ENCODE data around the gene D2HGDH.
"Not testable (repeated sequence)": the region's sequence is repeated elsewhere in the genome, so short reads cannot be mapped to it uniquely, and the experiment has no call there.

D2HGDH gene

DNA sequence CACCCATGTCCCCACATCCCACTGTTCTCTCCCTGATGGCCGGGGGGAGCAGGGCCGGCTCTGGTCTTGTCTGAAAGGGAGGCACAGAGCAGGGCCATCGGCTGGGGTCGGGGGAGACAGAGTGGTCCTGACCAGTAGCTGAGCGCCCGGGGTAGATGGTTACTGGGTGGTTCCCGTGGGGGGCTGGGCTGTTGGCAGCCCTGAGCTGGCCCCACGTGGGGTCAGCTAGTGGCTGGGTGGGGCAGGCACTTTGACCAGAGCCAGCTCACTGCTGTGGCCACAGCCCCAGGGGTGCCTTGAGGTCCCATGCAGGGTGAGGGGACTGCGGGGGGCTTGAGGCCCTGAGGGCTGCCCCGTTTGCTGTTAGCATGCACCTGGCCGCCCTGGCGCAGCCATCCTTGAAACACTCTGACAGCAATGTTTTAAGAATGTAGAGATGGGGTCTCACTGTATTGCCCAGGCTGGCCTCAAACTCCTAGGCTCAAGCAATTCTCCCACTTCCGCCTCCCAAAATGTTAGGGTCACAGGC is 62.2 kb downstream of the D2HGDH start:
- no peak for DNase-seq

GRCh38 chr2:241797441-241798080 is 63.1 kb downstream of the D2HGDH start:
- no peak for DNase-seq

DNA sequence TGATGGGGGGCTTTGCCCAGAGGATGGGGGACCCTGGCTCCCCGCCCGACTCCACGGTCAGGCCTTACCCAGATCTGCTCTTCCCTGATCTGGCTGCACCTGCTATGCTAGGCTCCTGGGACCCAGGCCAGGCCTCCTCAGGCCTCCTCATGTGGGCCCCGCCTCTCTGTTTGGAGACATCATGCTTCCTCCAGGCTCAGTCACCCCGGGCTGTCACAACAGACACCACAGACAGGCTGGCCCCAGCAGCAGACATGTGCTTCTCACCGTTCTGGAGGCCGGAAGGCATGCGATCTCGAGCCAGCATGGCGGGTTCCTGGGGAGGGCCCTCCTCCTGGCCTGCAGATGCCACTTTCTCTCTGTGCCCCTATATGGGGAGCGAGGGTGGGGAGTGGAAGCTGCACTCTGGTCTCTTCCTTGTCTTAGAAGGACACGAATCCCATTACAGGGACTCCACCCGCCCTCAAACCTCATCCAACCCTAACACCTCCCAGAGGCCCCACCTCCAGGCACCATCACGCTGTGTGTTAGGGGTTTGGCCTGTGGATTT is 63.7 kb downstream of the D2HGDH start:
- DNase-seq = no peak

DNA sequence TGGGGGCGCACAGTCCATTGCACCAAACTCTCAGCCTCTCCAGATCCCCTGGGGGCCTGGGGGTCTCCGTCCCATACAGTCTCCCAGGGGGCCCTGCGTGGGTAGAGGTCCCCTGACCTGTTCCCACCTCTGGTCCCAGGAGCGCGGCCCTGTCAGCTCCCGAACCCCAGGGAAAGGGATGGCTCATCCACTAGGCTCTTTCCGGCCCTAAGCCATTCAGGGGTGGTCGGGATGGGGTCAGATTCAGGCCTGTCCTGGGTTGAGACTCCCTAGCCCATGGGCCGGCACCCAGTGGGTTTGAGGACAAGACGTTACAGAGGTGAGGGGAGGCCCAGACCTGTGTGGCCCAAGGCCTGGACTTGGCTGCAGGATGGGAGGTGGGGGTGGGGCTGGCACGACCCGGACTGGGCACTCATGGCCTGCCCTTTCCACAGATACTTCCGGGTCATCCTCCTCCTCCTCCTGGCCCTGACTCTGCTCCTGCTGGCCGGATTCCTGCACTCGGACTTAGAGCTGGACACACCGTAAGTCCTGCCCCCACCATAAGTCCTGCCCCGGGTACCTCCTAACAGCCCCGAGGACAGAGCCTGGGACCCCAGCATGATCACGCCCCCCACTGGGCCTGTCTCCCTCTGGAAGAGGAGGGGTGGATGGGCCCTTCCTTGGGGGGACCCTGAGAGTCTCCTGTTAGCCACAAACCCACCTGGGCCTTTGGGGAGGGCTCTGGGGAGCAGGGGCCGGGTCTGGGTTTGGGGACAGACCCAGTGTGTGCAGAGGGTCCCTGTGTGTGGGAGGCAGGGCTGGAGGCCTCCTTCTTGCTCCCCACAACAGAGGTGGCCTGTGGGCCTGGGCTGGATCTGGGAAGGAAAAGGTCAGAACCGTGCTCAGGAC is 64.4 kb downstream of the D2HGDH start:
- no peak for DNase-seq

DNA sequence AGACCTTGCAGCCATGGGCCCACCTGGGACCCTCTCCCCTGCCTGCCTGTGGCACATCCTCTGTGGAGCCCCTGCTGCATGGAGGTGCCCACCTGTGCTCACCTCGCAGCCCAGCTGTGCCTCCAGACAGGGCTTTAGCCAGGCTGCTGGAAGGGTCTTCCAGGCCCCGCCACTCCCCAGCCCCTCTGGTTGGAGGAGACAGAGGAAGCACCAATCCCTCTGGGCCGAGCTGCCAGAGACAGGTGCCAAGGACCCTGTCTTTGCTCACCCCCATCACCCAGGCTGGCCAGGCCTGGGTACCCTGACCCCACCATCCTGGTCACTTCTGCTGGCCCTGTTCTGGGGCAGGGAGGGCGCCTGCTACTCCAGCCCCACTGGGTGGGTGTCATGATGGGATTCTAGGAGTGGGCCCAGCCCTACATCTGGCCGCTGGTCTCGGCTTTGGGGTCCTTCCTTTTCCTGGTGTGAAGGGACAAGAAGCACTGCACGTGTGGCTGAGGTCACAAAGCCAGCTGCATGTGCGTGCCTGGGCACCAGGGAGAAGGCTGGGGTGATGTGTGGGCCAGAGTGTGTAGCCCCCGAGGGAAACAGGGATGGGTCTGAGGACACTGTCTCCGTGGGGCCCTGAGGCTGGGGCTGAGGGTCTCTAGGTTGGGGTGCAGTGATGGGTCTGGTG is 65.2 kb downstream of the D2HGDH start:
- no peak for DNase-seq

DNA sequence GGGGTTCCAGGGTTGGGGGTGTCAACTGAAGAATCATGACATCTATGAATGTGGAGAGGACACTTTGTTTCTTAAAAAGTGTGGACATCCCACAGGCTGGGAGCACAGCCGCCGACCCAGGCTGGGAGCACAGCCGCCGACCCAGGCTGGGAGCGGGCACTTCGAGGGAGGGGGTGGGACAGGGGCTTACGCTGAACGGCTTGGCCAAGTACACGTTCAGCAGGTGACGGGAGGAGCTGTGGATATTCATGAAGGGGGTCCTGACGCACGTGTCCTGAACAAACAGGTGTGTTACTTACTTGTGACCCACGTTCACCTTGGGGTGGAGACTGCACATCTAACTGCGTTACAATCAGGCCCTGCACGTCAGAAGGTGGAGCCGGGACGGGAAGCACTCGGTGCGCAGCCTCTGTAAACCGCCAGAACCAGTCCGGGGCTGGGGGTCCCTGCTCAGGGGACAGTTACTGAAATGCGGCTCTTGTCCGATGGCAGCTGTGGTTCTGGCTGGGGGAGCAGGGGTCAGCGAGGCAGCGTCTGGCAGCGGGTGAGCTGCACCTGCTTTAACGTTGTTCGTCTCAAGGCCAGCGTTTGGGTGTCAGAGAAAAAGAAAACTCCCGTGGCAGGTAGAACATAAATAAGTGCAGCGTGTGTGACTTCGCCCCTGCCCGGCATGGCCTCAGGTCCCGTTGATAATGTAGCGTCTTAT is 65.9 kb downstream of the D2HGDH start:
- not testable (repeated sequence) for DNase-seq

GRCh38 chr2:241801611-241802420 is 67.4 kb downstream of the D2HGDH start:
- no peak for DNase-seq

DNA sequence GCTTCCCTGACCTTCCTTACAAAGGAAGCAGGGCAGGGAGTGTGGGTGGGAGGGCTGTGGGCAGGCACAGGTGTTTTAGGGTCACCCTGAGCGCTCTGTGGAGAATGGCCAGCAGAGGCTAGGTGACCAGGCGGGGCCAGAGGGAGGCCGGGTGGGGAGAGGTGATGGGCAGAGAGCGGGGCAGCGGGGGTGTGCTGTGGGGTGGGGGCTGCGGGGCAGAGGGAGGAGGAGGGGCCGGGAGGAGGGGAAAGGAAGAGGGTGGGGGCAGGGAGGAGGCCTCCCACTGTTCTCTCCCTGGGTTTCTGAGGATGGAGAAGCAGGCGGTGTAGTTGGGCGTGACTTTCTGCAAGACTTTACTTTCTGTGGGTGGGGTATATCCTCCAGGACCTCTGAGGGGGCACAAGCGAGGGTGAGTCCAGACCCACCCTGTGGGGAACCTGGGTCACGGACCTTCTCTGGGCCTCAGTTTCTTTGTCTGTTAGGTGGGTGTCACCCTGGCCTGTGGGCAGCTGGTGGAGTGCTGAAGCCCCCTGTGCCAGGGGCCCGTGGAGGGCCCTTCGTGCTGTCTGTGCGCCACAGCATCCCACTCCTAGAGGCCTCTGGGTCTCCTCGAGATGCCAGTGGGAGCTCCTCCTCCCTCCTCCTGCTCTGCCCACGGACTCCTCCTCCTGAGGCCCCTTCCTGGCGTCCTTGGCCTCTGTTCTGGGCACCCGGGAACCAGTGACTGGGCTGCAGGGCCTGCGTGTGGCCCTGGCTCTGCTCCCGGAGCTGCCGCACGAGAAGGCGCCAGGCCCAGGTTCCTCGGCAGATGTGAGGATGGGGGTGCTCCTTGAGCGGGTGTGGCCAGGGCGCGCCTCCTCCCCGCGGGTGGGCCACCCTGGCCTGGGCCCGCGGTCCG is 68.2 kb downstream of the D2HGDH start:
- no peak for DNase-seq

- DNase-seq = no peak
Observed at GRCh38 chr2:241803387-241804325, 69.2 kb downstream of the D2HGDH start.

- DNase-seq = no peak
Observed at GRCh38 chr2:241804326-241805229, 70.1 kb downstream of the D2HGDH start.

- not testable (repeated sequence) for DNase-seq
Observed at GRCh38 chr2:241806217-241806616, 71.8 kb downstream of the D2HGDH start.

GRCh38 chr2:241808051-241808720 is 73.8 kb downstream of the D2HGDH start:
- no peak for DNase-seq

GRCh38 chr2:241808721-241809382 is 74.4 kb downstream of the D2HGDH start, which contains the start of gene NEU4:
Gene NEU4, plus strand, starts transcription at chr2:241809193. Its CDS starts 5,292 bp downstream, at chr2:241814485.
- no peak for DNase-seq

DNA sequence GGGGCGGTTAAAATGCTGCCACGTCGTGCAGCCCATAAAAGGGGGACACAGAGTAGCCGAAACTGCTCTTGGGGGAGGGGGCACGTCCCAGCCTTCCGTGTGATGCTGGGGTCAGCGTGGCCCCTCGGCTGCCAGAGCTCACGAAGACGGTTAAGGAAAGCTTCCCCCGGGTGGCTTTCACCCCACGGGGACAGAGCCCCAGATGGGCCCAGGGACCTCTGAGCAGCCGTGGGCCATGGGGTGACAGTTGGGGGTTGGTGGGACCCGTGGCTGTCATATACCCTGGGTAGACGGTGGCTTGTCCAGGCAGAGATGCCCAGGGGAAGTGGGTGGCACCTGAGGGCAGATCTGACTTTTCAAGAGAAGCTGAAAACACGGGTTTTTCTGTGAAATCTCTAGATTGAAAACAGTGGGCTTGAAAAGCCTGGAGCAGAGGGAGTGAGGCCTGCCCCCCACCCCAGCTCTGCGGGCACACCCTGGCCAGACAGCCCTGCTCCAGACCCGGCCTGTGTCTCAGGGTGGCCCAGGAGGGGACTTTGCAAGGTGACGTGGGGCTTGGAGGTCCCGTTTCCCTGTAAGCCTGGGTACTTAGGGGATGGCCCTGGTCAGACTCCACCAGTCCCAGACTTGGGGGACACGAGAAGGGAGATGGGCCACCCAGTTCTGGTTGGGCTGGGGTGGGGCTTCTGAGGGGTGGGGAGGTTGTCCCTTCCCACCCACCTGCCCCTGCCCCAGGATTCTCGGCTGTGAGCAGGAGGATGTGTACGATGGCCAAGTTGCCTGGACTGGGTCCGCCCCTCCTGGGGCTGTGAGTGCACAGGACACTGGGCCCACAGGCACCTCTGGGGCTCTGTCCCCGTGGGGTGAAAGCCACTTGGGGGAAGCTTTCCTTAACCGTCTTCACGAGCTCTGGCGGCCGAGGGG is 75.2 kb downstream of the D2HGDH start:
- no peak for DNase-seq

DNA sequence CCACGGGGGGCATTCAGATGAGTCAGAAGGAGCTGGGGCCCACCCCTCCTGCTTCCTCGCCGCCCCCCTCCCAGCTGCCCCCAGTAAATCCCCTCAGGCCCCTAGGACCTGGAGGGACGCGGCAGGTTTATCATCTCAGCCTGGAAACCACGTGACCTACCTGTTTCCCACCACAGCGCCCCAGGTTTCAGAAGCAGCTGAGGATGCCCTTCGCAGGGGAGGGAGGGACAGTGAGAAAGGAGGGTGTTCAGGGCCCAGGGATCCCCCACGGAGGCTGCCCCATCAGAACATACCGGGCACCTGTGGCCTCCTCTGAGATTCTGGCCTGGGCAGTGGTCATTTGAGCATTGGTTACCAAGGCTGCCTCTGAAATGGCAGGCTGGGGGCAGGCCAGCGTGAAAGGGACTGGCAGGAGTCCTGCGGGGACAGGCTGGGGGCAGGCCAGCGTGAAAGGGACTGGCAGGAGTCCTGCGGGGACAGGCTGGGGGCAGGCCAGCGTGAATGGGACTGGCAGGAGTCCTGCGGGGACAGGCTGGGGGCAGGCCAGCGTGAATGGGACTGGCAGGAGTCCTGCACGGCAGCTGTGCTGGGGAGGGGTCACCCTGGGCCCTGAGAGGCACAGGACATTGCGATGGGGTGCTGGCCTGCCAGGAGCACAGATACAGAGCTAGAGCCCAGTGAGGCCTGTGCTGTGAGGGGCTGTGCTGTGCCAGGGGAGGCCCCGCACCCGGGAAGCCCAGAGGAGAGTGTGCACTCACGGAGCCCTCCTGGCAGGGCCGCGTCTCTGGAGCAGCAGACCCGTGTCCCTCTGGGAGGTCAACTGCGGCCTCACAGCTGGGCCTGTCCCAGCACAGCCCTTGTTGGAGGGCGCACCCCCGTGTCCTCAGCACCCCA is 76.1 kb downstream of the D2HGDH start:
- DNase-seq = no peak

Data from NCI-H774 (cell line).